Parathyroid adenoma (tissue), 2 donors: ENCODE data around the gene DERA.

Source experiments
- H2AFZ ChIP-seq: fragments of 300-600 bp; sonication (generic); one replicate; pipeline ENCODE4 v1.7.0; 2017; ENCODE audit warnings: antibody characterized with exemption, mild to moderate bottlenecking
- H3K27ac ChIP-seq: fragments of 300-600 bp; sonication (generic); one replicate; pipeline ENCODE4 v1.7.0; 2017
- H3K27me3 ChIP-seq: fragments of 300-600 bp; sonication (generic); one replicate; pipeline ENCODE4 v1.7.0; 2017; ENCODE audit warnings: low read length; ENCODE audit not compliant: control insufficient read depth, insufficient read depth
- H3K36me3 ChIP-seq: fragments of 300-600 bp; sonication (generic); one replicate; pipeline ENCODE4 v1.7.0; 2017; ENCODE audit warnings: low read length; ENCODE audit not compliant: control insufficient read depth, insufficient read depth
- H3K4me1 ChIP-seq: fragments of 300-600 bp; sonication (generic); one replicate; pipeline ENCODE4 v1.7.0; 2017; ENCODE audit warnings: control low read depth
- H3K4me2 ChIP-seq: fragments of 300-600 bp; sonication (generic); one replicate; pipeline ENCODE4 v1.7.0; 2017; ENCODE audit warnings: low read length
- H3K4me3 ChIP-seq: fragments of 300-600 bp; sonication (generic); one replicate; pipeline ENCODE4 v1.7.0; 2017; ENCODE audit warnings: low read depth, low read length
- H3K79me2 ChIP-seq: fragments of 300-600 bp; sonication (generic); one replicate; pipeline ENCODE4 v1.7.0; 2017; ENCODE audit warnings: control low read depth
- H3K9ac ChIP-seq: fragments of 300-600 bp; sonication (generic); one replicate; pipeline ENCODE4 v1.7.0; 2017; ENCODE audit warnings: mild to moderate bottlenecking
- H3K9me3 ChIP-seq: fragments of 300-600 bp; sonication (generic); one replicate; pipeline ENCODE4 v1.7.0; 2017; ENCODE audit warnings: low read length; ENCODE audit not compliant: control insufficient read depth
- TF ChIP-seq, protein P1 (sequence below): fragments of 300-600 bp; sonication (generic); IDR thresholded peaks from one replicate; pipeline ENCODE4 v1.7.0; 2017; ENCODE audit warnings: antibody characterized with exemption, mild to moderate bottlenecking
- donor health status: primary hyperparathyroidism.

The DERA gene

DNA sequence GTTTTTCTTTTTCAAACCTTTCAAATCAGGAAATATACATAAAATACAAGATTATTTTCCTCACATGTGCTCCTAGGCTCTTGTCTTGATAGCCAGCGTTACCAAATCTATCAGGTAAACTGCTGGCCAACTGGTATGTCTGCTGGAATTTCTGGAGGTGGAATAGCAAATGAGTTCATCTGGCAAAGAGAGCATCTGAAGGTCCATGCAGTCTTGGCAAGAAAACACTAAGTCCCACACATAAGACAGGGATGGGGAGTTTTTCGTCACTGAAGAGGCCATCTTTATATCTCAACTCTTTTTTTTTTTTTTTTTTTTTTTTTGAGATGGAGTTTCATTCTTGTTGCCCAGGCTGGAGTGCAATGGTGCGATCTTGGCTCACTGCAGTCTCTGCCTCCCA lies 60.1 kb downstream of the DERA start:
- TF ChIP-seq, protein P1, sequence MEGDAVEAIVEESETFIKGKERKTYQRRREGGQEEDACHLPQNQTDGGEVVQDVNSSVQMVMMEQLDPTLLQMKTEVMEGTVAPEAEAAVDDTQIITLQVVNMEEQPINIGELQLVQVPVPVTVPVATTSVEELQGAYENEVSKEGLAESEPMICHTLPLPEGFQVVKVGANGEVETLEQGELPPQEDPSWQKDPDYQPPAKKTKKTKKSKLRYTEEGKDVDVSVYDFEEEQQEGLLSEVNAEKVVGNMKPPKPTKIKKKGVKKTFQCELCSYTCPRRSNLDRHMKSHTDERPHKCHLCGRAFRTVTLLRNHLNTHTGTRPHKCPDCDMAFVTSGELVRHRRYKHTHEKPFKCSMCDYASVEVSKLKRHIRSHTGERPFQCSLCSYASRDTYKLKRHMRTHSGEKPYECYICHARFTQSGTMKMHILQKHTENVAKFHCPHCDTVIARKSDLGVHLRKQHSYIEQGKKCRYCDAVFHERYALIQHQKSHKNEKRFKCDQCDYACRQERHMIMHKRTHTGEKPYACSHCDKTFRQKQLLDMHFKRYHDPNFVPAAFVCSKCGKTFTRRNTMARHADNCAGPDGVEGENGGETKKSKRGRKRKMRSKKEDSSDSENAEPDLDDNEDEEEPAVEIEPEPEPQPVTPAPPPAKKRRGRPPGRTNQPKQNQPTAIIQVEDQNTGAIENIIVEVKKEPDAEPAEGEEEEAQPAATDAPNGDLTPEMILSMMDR, result no peak
- no peaks in the 10 kb centered on the region for H3K36me3 ChIP-seq
- H3K79me2 ChIP-seq, result no peaks in the 10 kb centered on the region
- H3K4me2 ChIP-seq, result no peak overlapping the region
- H3K9me3 ChIP-seq, result no peaks in the 10 kb centered on the region
- H3K9ac ChIP-seq, result no peak overlapping the region
- H3K27me3 ChIP-seq, result no peaks in the 10 kb centered on the region
- H3K4me1 ChIP-seq, result no peaks in the 10 kb centered on the region
- no peak overlapping the region for H3K4me3 ChIP-seq
- H2AFZ ChIP-seq, result no peak overlapping the region
- H3K27ac ChIP-seq, result no peak overlapping the region

DNA sequence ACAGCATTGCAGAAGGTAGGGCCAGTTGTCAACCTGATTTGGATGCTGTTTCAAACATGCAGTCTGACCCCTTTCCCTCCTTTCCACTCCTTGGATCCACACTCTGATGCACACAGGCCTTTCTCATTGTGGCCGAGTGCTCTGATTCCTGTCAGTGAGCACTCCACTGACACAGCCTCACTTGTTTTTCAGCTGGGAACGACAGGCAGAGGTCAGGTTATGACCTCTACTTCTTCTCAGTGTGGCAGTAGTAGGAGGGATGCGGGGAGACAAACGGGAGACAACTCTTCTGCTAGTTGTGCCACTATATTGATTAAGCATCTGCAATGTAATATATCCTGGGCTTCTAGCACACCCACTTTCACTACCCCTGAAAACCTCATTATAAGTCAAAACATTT lies 61.8 kb downstream of the DERA start:
- H2AFZ ChIP-seq, result no peak overlapping the region
- H3K4me2 ChIP-seq, result no peak overlapping the region
- H3K4me1 ChIP-seq, result no peaks in the 10 kb centered on the region
- H3K27me3 ChIP-seq, result no peaks in the 10 kb centered on the region
- no peak overlapping the region for H3K9ac ChIP-seq
- H3K9me3 ChIP-seq, result no peaks in the 10 kb centered on the region
- no peak overlapping the region for H3K4me3 ChIP-seq
- TF ChIP-seq, protein P1, result no peak
- no peaks in the 10 kb centered on the region for H3K79me2 ChIP-seq
- H3K27ac ChIP-seq, result no peak overlapping the region
- no peaks in the 10 kb centered on the region for H3K36me3 ChIP-seq

DNA sequence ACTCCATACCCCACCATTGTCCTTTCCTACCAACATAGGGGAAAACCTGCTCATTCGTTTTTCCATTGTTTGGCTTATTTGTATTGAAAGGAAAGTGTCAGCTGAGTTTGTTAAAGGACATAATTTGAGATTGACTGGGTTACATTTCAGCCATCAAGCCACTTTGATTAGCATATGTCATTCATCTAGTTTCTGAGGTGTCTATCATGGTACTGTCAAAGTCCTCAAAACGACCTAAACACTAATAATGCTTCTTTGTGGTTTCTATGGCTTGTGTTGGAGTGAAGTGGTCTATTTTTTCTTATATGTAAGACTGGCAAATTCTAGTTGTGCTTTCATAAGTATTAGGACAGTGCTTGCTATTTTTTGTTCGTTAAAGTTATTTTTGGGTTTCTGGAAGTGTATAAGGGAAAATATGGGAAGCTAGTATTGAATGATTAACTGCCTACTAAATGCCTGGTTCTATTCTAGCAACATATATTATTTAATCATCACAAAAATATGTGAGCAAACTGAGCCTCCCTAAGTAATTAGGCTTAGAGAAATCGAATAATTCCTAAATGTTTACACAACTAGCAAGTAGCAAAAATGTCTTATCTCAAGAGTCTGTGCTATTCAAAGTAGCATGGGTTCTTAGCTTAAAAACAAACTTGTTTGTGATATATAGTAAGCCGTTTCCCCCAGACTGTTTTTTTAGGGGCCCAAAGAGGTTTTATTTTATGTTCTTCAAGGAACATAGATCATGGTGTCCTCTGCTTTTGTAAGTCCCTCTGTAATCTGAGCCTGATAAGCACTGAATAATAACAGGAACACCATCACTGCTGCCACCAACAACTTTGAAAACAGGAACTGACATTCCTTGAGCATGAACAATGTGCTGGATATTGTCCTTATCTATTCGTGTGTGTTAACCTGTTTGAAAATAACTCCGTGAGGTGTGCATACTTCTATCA lies 67.1 kb downstream of the DERA start:
- Histone ChIP-seq H3K79me2 (no peaks in the 10 kb centered on the region), H3K9ac (no peak overlapping the region), H3K4me2 (no peak overlapping the region), H2AFZ (no peak overlapping the region), H3K27me3 (no peaks in the 10 kb centered on the region), H3K9me3 (no peaks in the 10 kb centered on the region), H3K4me3 (no peak overlapping the region), H3K4me1 (peaks cover 4% of the 10 kb centered on the region), H3K27ac (no peak overlapping the region), H3K36me3 (no peaks in the 10 kb centered on the region)
- TF ChIP-seq, protein P1, result no peak

DNA sequence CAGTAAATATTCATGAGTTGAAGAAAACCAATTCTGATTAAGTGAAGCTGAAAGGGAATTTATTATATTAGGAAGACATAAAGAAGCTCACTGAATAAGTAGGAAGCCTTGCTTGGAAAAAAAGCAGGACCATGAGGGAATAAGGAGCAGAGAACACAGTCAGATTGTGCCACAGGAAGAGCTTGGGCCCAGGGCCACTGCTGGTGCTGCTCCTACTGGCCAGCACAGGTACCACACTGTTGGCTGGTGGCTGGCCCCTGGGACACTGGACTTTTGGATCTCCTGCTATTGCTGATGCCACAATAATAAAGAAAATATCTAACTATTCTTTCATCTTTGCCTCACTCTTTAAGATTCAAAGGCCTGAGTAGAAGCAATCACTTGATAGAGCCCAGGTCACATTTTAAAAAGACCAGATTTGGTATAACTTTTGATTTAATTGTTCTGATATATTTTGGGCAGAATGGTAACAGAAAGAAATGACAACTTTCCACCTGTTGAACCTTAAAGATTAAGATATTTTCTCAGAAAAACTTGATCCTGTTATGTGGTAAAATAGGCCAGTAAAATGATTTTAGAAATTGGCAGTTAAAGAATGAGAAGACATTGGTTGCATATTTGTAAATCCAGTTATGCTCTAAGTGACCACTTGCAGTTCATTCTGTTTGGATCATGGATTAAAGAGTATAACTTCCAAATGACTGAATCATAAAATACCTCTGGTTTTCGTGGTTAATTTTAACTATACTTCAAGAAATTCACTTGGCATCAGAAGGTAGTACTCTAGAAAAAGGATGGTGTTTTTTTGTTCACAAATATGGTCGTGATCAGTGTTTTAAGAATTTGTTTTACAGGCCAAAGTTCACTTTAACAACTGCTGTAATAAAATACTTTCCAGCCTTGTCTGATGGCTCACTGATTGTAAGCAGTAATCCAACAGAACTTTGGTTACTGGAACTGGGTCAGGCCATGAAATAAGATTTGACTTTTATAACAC lies 68.3 kb downstream of the DERA start:
- no peak overlapping the region for H2AFZ ChIP-seq
- no peaks in the 10 kb centered on the region for H3K27me3 ChIP-seq
- H3K79me2 ChIP-seq, result no peaks in the 10 kb centered on the region
- no peaks in the 10 kb centered on the region for H3K36me3 ChIP-seq
- no peak overlapping the region for H3K9ac ChIP-seq
- TF ChIP-seq, protein P1, result peak; percentile 28
- H3K4me3 ChIP-seq, result no peak overlapping the region
- H3K4me1 ChIP-seq, result peaks cover 4% of the 10 kb centered on the region
- no peak overlapping the region for H3K4me2 ChIP-seq
- no peak overlapping the region for H3K27ac ChIP-seq
- no peaks in the 10 kb centered on the region for H3K9me3 ChIP-seq
